ENCODE measurements around the gene CGREF1. TPM values are rescaled to one million over a fixed set of nuclear protein-coding genes. Genes with fewer than 3 reads are reported as not detected.
"Not testable (repeated sequence)": the region's sequence is repeated elsewhere in the genome, so short reads cannot be mapped to it uniquely, and the experiment has no call there.

The CGREF1 gene
- total RNA-seq, 1 experiment from 2014 or later = 1.0 TPM

DNA sequence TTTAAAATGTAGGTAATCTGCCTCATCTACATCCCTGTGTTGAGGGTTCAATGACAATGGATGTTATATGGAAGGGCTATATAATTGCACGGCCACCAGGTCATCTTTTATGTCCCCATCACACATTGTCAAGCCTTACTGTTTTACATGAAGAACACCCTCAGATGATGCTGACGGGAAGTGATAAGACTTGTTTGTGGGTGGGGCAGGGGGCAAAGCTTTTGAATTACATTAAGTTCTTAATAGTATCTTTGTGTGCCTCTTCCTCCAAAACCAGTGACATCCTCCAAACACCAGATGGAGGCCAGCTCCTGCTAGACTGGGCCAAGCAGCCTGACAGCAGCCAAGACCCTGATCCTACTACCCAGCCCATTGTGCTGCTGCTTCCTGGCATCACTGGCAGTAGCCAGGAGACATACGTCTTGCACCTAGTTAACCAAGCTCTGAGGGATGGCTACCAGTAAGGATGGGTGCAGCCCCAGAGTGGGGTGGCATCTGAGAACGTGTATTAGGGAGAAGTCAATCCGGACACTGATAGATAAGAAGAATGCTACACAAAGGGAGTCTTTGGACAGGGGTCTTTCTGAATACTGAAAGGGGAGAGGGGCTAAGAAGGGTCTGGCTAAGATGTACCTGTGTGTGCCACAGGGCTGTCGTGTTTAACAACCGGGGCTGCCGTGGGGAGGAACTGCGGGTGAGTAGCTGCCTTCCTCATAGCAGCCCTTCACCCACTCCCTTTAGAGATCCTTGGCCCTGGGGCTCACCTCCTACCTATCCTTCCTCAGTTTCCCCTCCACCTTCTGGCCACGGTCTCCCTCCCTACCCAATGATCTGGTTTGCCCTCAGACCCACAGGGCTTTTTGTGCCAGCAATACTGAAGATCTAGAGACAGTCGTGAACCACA, 10.0 kb upstream of the CGREF1 start:
- no peak for DNase-seq
- Histone ChIP-seq H3K4me3 (ENCODE audit: insufficient read depth, low read depth, low read length) (no peak overlapping the region), H3K36me3 (replicated peaks; ENCODE audit: control insufficient read depth, insufficient read depth, low read length) (peaks cover 32% of the 10 kb centered on the region), H3K27me3 (ENCODE audit: control insufficient read depth, insufficient read depth, low read length) (peaks cover 4% of the 10 kb centered on the region; the same call in 1 of the 2 replicates)

DNA sequence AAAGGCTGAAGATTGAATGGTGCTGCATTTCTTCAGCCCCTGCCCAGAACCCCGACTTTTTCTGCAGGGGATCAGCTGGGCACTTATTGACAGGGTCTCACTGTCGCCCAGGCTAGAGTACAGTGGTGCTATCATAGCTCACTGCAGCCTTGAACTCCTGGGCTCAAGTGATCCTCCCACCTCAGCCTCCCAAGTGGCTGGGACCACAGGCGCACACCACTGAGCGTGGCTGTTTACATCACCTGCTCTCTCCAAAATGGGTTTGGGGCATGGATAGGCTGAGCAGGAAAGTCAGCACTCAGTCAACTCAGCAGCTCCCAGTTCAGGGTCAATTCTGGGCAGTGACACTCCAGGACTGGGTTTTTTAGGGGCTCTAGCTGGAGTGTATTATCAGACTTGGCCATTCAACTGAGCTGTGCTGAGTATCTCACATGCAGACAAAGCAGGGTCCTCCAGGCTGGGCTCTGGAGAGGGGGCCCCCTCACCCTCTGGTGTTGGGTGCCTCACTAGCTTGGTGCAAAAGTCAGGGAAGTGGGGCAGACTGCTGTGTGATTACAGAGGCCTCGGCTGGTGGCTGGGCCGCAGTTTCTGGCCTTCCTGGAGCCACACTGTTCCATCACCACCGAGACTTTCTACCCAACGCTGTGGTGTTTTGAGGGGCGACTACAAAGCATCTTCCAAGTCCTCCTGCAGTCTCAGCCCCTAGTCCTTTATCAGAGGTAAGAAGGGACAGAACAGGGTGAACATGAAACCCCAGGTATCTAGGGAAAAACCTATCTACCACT, 9.1 kb upstream of the CGREF1 start:
- peaks cover 12% of the 10 kb centered on the region for H3K27me3 ChIP-seq (ENCODE audit: control insufficient read depth, insufficient read depth, low read length)
- DNase-seq = no peak
- peaks cover 29% of the 10 kb centered on the region for H3K36me3 ChIP-seq (replicated peaks; ENCODE audit: control insufficient read depth, insufficient read depth, low read length)
- H3K4me3 ChIP-seq (ENCODE audit: insufficient read depth, low read depth, low read length) = no peak overlapping the region

DNA sequence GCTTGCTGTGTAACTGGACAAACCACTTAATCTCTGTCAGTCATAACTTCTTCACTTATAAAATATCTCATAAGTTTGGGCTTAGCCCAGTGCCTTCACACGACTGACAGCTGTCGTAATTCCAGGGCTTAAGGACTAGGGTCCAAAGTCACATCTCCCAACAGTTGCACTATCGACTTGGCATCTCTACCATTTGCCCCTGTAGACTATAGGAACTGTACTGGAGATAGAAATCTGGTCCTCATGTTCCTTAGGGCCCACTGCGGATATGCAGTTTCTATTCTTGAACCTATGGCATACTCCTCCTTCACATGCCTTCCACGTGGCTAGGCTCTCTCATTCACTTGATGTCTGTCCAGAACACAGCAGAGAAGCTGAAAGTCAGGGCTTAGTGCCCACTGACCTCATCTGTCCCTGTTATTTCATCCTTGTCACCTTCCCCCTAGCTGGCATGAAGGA, 7.4 kb upstream of the CGREF1 start:
- Histone ChIP-seq H3K27me3 (ENCODE audit: control insufficient read depth, insufficient read depth, low read length) (peaks cover 27% of the 10 kb centered on the region), H3K36me3 (replicated peaks; ENCODE audit: control insufficient read depth, insufficient read depth, low read length) (peaks cover 11% of the 10 kb centered on the region), H3K4me3 (ENCODE audit: insufficient read depth, low read depth, low read length) (no peak overlapping the region)
- DNase-seq = no peak

DNA sequence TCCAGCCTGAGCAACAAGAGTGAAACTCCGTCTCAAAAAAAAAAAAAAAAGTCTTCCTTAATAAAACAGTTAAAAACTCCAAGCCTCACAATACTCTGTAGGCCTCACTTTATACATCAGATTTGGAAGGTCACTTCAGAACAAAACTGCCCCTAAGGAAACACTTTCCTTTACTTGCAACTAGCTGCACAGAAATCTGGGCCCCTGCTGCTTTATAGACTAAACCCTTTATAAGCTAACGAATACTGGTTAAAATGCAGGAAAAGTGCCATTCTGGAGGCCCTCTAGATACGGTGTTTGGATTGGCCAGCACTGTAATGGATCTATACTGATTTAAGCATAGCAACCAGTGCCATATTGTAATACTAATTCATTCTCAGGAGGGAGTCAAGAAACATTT, 6.2 kb upstream of the CGREF1 start:
- Histone ChIP-seq H3K27me3 (ENCODE audit: control insufficient read depth, insufficient read depth, low read length) (peaks cover 36% of the 10 kb centered on the region), H3K4me3 (ENCODE audit: insufficient read depth, low read depth, low read length) (no peak overlapping the region), H3K36me3 (replicated peaks; ENCODE audit: control insufficient read depth, insufficient read depth, low read length) (peaks cover 3% of the 10 kb centered on the region)
- DNase-seq = no peak

DNA sequence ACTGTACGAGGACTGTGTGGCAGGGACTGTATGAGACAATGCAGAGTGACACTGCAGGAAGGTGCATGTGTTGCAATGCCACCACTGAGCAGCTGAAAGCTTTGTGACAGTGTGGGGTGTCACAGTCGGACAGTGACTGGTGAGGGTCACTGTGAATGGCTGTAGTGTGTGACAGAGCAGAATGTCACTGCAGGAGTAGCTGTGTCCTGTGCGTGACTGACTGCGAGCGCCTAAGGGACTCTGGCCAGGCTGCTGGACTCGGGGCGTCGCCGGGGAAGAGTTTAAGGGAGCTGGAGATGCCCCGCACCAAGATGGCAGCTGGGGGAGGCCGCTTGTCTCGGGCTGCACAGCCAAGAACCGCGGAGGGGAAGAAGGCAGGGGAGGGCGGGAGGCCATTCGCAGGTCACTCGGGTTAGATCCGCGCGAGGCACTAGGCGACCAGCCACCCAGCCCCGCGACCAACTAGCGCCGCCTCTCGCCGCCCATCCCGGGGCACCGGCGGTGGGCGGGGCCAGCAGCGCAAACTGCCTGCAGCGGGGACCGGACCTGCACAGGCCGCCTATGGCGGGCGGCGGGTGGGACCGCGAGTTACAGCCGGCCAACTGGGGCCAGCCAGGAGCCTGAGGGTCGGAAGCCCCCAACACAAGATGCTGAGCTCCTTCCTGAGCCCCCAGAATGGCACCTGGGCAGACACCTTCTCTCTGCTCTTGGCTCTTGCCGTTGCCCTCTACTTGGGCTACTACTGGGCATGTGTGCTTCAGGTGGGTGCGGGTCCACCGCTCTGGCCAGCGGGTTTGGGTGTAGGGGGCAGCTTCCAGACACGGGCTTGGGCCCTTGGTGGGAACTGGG, 4.6 kb upstream of the CGREF1 start, which contains the start of gene ABHD1:
ABHD1 (plus strand) TSS at position 514 of the 849 bp plus-strand sequence; CDS start at position 648, 134 bp downstream.
- H3K4me3 ChIP-seq (ENCODE audit: insufficient read depth, low read depth, low read length) = peak within 1 kb of the TSS; percentile 58
- peak; percentile 94 for DNase-seq
- H3K36me3 ChIP-seq (replicated peaks; ENCODE audit: control insufficient read depth, insufficient read depth, low read length) = no peaks in the 10 kb centered on the region
- H3K27me3 ChIP-seq (ENCODE audit: control insufficient read depth, insufficient read depth, low read length) = peaks cover 52% of the 10 kb centered on the region

DNA sequence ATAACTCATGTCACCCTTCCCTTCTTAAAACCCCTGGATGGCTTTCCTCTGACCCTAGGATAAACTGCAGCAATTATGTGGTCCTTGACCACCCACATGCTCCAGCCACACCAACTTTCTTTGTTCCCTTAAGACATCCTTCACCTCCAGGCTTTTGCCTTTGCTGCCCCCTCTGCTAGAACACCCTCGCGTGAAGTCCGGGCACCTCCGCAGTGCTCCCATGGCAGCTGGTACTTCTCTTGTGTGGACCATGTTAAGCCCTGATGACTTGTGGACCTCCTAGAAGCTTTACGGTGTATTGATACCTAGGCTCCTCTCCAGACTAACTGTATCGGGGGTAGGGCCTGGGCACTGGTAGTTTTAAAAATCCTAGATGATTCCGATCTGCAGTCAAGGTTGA, 3.9 kb upstream of the CGREF1 start:
- DNase-seq = peak; percentile 41
- no peak overlapping the region for H3K4me3 ChIP-seq (ENCODE audit: insufficient read depth, low read depth, low read length)
- H3K36me3 ChIP-seq (replicated peaks; ENCODE audit: control insufficient read depth, insufficient read depth, low read length) = no peaks in the 10 kb centered on the region
- peaks cover 59% of the 10 kb centered on the region for H3K27me3 ChIP-seq (ENCODE audit: control insufficient read depth, insufficient read depth, low read length)

DNA sequence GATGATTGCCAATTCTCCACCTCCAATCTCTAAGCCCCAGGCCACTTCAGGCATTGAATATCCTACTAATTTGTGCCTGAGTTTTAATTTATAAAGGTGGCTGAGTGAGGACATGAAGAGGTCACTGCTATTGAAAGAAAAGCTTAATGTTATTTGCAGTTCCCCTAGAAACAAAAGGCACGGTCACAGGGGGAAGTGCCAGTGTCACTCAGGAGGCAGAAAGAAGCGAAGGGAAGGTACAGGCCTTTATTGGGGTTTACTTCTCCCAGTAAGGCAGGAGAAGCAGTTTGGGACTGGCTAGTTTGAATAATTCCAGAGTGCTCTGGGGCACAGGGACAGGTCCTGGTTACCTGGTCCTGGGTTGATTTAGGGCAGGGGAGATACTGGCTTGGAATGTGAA, 3.0 kb upstream of the CGREF1 start:
- no peak for DNase-seq
- H3K36me3 ChIP-seq (replicated peaks; ENCODE audit: control insufficient read depth, insufficient read depth, low read length) = no peaks in the 10 kb centered on the region
- no peak overlapping the region for H3K4me3 ChIP-seq (ENCODE audit: insufficient read depth, low read depth, low read length)
- H3K27me3 ChIP-seq (ENCODE audit: control insufficient read depth, insufficient read depth, low read length) = peaks cover 62% of the 10 kb centered on the region

DNA sequence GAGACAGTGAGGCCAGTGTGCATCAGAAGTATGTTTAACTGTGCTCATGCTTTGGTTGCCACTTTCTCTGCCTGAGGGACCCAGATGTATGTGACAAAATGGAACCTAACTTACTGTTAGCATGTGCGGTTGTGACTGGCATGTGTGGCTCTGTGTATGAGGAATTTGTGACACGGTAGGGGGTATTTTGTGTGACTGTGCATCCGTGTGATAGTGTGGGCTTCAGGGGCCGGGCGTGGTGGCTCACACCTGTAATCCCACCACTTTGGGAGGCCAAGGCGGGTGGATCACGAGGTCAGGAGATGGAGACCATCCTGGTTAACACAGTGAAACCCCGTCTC, 372 bp upstream of the CGREF1 start:
- H3K27me3 ChIP-seq (ENCODE audit: control insufficient read depth, insufficient read depth, low read length) = peaks cover 62% of the 10 kb centered on the region
- not testable (repeated sequence) for H3K4me3 ChIP-seq (ENCODE audit: insufficient read depth, low read depth, low read length); H3K36me3 ChIP-seq (replicated peaks; ENCODE audit: control insufficient read depth, insufficient read depth, low read length)
- peak; percentile 45 for DNase-seq

DNA sequence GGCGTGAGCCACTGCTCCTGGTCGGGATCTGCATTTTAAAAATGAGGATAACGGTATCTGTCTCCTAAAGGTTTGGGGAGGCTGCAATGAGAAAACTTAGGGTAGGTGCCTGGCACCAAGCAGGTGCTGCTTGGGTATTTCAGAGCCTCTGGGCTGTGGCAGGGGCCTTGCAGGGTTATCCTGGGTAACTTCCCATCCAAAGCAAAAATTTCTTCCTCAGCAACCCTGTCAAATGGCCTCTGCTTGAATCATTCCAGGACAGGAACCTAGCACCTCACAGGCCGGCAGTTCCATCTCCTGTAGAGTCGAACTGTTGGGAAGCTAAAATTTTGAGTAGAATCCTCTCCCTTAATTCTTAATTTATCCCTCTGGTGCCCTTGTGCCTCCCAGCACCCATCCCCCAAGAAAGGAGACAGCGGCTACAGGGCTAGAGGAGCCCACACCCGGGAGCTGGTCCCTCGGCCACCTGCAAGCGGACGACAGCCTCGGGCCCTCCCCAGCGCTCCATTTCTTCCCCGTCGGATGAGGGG, 868 bp downstream of the CGREF1 start:
- peak overlapping the region; percentile 45 for H3K4me3 ChIP-seq (ENCODE audit: insufficient read depth, low read depth, low read length)
- H3K27me3 ChIP-seq (ENCODE audit: control insufficient read depth, insufficient read depth, low read length) = peaks cover 50% of the 10 kb centered on the region
- DNase-seq = peak; percentile 53

DNA sequence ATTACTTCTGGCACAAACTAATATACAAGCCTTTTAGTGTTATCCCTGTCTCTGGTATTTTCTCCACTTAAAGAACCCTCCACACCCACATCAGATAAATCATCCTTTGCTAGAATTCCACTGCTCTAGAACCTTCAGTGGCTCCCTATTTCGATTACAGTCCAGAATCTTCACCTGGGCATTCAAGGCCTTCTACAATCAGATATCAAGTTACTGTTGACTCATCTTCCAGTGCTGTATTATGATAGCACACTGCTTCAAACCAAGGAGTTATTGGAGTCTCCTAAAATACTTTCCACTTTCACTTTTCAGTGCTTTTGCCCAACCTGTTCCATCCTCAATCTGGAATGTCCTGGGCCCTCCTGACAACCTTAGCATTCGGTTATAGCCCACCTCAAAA, 3.4 kb downstream of the CGREF1 start:
- H3K27me3 ChIP-seq (ENCODE audit: control insufficient read depth, insufficient read depth, low read length) = peaks cover 30% of the 10 kb centered on the region
- H3K4me3 ChIP-seq (ENCODE audit: insufficient read depth, low read depth, low read length) = no peak overlapping the region
- H3K36me3 ChIP-seq (replicated peaks; ENCODE audit: control insufficient read depth, insufficient read depth, low read length) = no peaks in the 10 kb centered on the region
- DNase-seq = no peak

More for the DNA sequence above, 868 bp downstream of the CGREF1 start:
- no peaks in the 10 kb centered on the region for H3K36me3 ChIP-seq (replicated peaks; ENCODE audit: control insufficient read depth, insufficient read depth, low read length)

DNA sequence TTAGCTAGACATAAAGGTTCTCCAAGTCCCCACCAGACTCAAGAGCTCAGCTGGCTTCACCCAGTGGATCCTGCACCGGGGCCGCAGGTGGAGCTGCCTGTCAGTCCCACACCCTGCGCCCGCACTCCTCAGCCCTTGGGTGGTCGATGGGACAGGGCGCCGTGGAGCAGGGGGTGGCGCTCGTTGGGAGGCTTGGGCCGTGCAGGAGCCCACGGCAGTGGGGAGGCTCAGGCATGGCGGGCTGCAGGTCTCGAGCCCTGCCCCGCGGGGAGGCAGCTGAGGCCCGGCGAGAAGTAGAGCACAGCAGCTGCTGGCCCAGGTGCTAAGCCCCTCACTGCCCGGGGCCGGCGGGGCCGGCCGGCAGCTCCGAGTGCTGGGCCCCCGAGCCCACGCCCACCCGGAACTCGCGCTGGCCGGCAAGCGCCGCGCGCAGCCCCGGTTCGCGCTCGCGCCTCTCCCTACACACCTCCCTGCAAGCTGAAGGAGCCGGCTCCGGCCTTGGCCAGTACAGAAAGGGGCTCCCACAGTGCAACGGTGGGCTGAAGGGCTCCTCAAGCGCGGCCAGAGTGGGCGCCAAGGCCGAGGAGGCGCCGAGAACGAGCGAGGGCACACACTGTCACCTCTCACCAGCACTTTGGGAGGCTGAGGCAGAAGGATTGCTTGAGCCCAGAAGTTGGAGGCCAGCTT, 7.4 kb downstream of the CGREF1 start:
- not testable (repeated sequence) for H3K36me3 ChIP-seq (replicated peaks; ENCODE audit: control insufficient read depth, insufficient read depth, low read length); H3K27me3 ChIP-seq (ENCODE audit: control insufficient read depth, insufficient read depth, low read length); DNase-seq

DNA sequence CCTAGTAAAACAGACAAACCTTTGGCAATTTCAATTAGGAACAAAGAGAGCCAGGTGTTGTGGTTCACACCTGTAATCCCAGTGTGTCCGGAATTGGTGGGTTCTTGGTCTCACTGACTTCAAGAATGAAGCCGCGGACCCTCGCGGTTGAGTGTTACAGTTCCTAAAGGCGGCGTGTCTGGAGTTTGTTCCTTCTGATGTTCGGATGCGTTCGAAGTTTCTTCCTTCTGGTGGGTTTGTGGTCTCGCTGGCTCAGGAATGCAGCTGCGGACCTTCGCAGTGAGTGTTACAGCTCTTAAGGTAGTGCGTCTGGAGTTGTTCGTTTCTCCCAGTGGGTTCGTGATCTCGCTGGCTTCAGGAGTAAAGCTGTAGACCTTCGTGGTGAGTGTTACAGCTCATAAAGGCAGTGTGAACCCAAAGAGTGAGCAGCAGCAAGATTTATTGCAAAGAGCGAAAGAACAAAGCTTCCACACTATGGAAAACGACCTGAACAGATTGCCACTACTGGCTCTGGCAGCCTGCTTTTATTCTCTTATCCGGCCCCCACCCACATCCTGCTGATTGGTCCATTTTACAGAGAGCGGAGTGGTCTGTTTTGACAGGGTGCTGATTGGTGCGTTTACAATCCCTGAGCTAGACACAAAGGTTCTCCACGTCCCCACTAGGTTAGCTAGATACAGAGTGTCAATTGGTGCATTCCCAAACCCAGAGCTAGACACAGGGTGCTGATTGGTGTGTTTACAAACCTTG, 8.2 kb downstream of the CGREF1 start:
- H3K36me3 ChIP-seq (replicated peaks; ENCODE audit: control insufficient read depth, insufficient read depth, low read length); DNase-seq; H3K4me3 ChIP-seq (ENCODE audit: insufficient read depth, low read depth, low read length); H3K27me3 ChIP-seq (ENCODE audit: control insufficient read depth, insufficient read depth, low read length): not testable (repeated sequence)

More for the DNA sequence above, 7.4 kb downstream of the CGREF1 start:
- not testable (repeated sequence) for H3K4me3 ChIP-seq (ENCODE audit: insufficient read depth, low read depth, low read length)

DNA sequence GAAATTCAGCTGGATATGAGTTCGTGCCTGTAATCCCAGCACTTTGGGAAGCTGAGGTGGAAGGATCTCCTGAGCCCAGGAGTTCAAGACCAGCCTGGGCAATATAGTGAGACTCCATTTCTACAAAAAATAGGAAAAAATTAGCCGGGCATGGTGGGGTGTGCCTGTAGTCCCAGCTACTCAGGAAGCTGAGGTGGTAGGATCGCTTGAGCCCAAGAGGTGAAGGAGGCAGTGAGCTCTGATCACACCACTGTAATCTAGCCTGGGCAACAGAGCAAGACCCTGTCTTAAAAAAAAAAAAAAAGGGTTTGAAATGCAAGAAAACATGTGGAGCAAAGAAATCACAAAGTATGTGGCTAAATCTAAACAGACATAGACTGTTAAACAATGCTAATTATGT, 9.8 kb downstream of the CGREF1 start:
- H3K27me3 ChIP-seq (ENCODE audit: control insufficient read depth, insufficient read depth, low read length) = no peaks in the 10 kb centered on the region
- no peak for DNase-seq
- H3K36me3 ChIP-seq (replicated peaks; ENCODE audit: control insufficient read depth, insufficient read depth, low read length) = no peaks in the 10 kb centered on the region
- no peak overlapping the region for H3K4me3 ChIP-seq (ENCODE audit: insufficient read depth, low read depth, low read length)
